Neural cell (in vitro differentiated cells): Measurements from ENCODE around the gene CD83.

Experiments used
- SMC3 ChIP-seq: fragments of 450-650 bp; conservative IDR thresholded peaks from 2 replicates; pipeline ENCODE4 v1.6.1; 2014; ENCODE audit warnings: antibody characterized with exemption, mild to moderate bottlenecking, moderate library complexity; ENCODE audit not compliant: poor library complexity
- TAF1 ChIP-seq: IDR thresholded peaks from 2 replicates; pipeline ENCODE4 v1.6.1; 2012; ENCODE audit warnings: low read depth

DNA sequence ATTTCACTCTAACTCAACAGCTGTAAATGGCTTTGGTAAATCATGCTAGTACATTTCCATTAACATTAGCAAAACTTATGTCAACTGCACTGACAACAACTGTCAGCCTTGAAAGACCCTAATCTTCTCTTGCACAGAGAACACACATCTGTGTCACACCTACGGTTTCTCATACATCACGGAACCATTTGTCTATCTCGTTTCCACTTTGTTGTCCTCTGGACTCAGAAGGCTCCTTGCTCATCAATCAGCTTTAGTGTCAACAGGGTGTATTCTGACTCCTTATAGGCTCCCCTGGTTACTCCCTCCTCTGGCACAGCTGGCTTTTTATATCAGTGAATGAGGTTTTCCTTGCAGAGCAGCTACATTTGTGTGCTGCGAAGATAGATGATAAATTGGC, 49.3 kb downstream of the CD83 start:
- TF ChIP-seq SMC3 (no peak), TAF1 (no peak)
